Measurements from ENCODE around the gene SPAG4.

DNA sequence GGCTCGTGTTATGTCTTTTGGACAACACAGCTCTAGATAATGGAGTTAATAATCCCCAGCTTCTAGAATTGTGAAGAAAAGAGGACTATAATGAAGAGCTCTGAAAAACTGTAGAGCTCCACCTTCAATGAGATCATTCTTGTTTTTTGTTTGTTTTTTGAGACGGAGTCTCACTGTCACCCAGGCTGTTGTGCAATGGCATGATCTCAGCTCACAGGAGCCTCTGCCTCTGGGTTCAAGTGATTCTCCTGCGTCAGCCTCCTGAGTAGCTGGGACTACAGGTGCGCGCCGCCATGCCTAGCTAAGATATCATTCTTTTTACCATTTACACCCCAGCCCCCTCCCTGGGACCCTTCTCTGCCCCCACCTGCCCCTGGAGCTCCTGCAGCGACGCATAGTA is 37.2 kb upstream of the SPAG4 start:
- TF ChIP-seq, protein P1, sequence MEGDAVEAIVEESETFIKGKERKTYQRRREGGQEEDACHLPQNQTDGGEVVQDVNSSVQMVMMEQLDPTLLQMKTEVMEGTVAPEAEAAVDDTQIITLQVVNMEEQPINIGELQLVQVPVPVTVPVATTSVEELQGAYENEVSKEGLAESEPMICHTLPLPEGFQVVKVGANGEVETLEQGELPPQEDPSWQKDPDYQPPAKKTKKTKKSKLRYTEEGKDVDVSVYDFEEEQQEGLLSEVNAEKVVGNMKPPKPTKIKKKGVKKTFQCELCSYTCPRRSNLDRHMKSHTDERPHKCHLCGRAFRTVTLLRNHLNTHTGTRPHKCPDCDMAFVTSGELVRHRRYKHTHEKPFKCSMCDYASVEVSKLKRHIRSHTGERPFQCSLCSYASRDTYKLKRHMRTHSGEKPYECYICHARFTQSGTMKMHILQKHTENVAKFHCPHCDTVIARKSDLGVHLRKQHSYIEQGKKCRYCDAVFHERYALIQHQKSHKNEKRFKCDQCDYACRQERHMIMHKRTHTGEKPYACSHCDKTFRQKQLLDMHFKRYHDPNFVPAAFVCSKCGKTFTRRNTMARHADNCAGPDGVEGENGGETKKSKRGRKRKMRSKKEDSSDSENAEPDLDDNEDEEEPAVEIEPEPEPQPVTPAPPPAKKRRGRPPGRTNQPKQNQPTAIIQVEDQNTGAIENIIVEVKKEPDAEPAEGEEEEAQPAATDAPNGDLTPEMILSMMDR (conservative IDR thresholded peaks at IDR 0.05; ENCODE audit: low read depth, low read length): no peak
- TF ChIP-seq EZH2 (IDR thresholded peaks at IDR 0.05; ENCODE audit: borderline replicate concordance, low read depth, low read length, poor library complexity, severe bottlenecking): no peak
